Stomach (tissue), 9 donors: ENCODE measurements around the gene FRAT2. TPM values are rescaled to one million over a fixed set of nuclear protein-coding genes. Genes with fewer than 3 reads are reported as not detected.

ENCODE experiments used
- DNase-seq, 2 donors: peaks; one replicate each; pipeline versions ENCODE4 v3.0.0 to v3.0.0-alpha.2; 2013 to 2019
- H3K27ac ChIP-seq, 5 donors: fragments of 200-600 bp in 4 of 5; sonication (generic) in 4 of 5; one replicate each; pipeline ENCODE4 v1.5.1; 2013 to 2019; ENCODE audit warnings: mild to moderate bottlenecking in 1 of 5, moderate library complexity in 1 of 5
- H3K27me3 ChIP-seq, 3 donors: fragments of 200-600 bp; sonication (generic); one replicate each; pipeline ENCODE4 v1.5.1; 2017 to 2019; ENCODE audit warnings: mixed run types in 1 of 3
- H3K36me3 ChIP-seq, 4 donors: fragments of 200-600 bp; sonication (generic); 1 replicate in 3 of 4; 2 replicates in 1 of 4; pipeline ENCODE4 v1.5.1; 2016 to 2019
- H3K4me1 ChIP-seq, 4 donors: fragments of 200-600 bp; sonication (generic); one replicate each; pipeline ENCODE4 v1.5.1; 2016 to 2019
- H3K4me3 ChIP-seq, 4 donors: fragments of 200-600 bp; sonication (generic) in 3 of 4; one replicate each; pipeline ENCODE4 v1.5.1; 2016 to 2019; ENCODE audit warnings: mild to moderate bottlenecking in 1 of 4
- H3K9me3 ChIP-seq, 4 donors: fragments of 200-600 bp; sonication (generic); one replicate each; pipeline ENCODE4 v1.5.1; 2016 to 2019
- EP300 ChIP-seq: sonication (generic); formaldehyde crosslinking; IDR thresholded peaks from one replicate; pipeline ENCODE4 v1.6.1; 2017; ENCODE audit warnings: antibody characterized with exemption
- POLR2A ChIP-seq, 4 donors: fragments of 450-650 bp; IDR thresholded peaks; one replicate each; pipeline ENCODE4 v1.6.1; 2016; ENCODE audit warnings: antibody characterized with exemption in 4 of 4, control low read depth in 2 of 4, mild to moderate bottlenecking in 1 of 4, moderate library complexity in 1 of 4
- POLR2AphosphoS5 ChIP-seq, 3 donors: sonication (generic); formaldehyde crosslinking; IDR thresholded peaks; one replicate each; pipeline ENCODE4 v1.6.1; 2016; ENCODE audit warnings: antibody characterized with exemption in 3 of 3
- WGBS, 5 donors: extraction: QIAGEN DNeasy Blood & Tissue Kit in 3 of 5; methylation state at CpG; one replicate each; pipeline versions ENCODE4 v1.1.5 to v1.1.7; 2013 to 2018; 5-methylcytosine and 5-hydroxymethylcytosine counted together
- intact Hi-C: fragments of 100-400 bp; cut with DNase I; formaldehyde crosslinking; loops from one replicate; pipeline ENCODE4 v1.15.1; 2023; ENCODE audit warnings: low total_unique reads
- polyA plus RNA-seq, 3 donors: library from polyadenylated mRNA; stranded (reverse); fragments of 200-250 nt; gene quantifications; one replicate each; pipeline ENCODE4 v1.2.3, GENCODE V29; 2013
- total RNA-seq, 5 donors: library from RNA; depleted of rRNA; stranded (reverse); fragments of >200 nt; gene quantifications; one replicate each; pipeline versions ENCODE4 v1.1.0 to v1.2.3, GENCODE V29; 2014 to 2016
- TF ChIP-seq, protein P1 (sequence below), 7 experiments: fragments of 450-650 bp in 4 of 7; fragments of 200-600 bp in 3 of 7; sonication (generic) in 3 of 7; IDR thresholded peaks; one replicate each; pipeline ENCODE4 v1.5.1; 2016 to 2019; ENCODE audit warnings: antibody characterized with exemption in 7 of 7, control low read depth in 2 of 7, mild to moderate bottlenecking in 1 of 7
- donor health status: healthy with polysubstance abuse.
- donor health status: Bipolar disorder and iron deficiency.
- donor health status: healthy.

The FRAT2 gene
- total and polyA plus RNA-seq, 8 donors = 6.4 to 213 (median 15.2) TPM

- 92 to 99% (median 94%) methylated on average over 4 of the region's 4 CpGs for WGBS, 5 donors
- no peak for DNase-seq
- no peaks in the 10 kb centered on the region for H3K36me3 ChIP-seq
- H3K27me3 ChIP-seq = no peaks in the 10 kb centered on the region
- H3K9me3 ChIP-seq = no peaks in the 10 kb centered on the region
- H3K4me3 ChIP-seq = no peak overlapping the region
- H3K4me1 ChIP-seq = no peaks in the 10 kb centered on the region
- intact Hi-C loops = no loop called here
- H3K27ac ChIP-seq = no peak overlapping the region
- TF ChIP-seq EP300 = no peak
- no peak for TF ChIP-seq POLR2A (IDR thresholded peaks at IDR 0.05)
- TF ChIP-seq, protein P1, sequence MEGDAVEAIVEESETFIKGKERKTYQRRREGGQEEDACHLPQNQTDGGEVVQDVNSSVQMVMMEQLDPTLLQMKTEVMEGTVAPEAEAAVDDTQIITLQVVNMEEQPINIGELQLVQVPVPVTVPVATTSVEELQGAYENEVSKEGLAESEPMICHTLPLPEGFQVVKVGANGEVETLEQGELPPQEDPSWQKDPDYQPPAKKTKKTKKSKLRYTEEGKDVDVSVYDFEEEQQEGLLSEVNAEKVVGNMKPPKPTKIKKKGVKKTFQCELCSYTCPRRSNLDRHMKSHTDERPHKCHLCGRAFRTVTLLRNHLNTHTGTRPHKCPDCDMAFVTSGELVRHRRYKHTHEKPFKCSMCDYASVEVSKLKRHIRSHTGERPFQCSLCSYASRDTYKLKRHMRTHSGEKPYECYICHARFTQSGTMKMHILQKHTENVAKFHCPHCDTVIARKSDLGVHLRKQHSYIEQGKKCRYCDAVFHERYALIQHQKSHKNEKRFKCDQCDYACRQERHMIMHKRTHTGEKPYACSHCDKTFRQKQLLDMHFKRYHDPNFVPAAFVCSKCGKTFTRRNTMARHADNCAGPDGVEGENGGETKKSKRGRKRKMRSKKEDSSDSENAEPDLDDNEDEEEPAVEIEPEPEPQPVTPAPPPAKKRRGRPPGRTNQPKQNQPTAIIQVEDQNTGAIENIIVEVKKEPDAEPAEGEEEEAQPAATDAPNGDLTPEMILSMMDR (IDR thresholded peaks at IDR 0.05) = no peak
- no peak for TF ChIP-seq POLR2AphosphoS5 (IDR thresholded peaks at IDR 0.05)
Measured at GRCh38 chr10:97311111-97311626, 23.4 kb downstream of the FRAT2 start.

DNA sequence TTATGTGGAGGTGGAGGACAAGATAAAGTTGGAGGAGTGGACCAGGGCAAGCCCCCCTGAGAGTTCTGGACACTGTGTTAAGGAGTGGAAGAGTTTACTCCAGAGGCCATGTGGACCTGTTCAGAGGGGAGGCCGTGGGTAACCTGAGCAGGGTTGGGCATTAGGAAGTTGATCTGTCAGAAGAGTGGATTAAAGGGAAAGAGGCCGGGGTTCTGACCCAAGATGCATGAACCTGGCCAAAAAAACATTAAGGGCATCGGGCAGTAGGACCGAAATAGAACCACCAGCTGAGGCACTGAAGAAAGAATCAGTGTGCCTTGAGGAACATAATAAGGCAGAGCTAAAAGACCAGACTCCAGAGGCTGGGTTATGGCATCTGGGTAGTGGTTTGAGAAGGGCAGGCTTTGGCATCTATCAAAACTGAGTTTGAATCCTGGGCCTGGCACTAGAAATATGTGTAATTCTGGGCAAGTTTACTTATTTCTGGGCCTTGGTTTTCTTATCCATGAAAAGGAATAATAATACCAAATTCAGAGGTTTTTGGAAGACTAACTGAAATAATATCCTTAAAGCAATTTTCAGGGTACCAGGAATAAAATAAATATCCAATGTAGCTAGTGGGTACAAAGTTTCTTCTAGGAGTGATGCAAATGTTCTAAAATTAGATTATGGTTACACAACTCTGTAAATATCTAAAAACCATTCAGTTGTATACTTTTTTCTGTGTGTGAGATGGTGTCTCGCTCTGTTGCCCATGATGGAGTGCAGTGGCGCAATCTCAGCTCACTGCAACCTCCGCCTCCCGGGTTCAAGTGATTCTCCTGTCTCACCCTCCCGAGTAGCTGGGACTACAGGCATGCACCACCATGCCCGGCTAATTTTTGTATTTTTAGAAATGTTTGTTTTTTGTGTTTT, 26.4 kb downstream of the FRAT2 start:
- 73 to 79% (median 76%) methylated on average over 10 of the region's 10 CpGs for WGBS, 5 donors
- H3K4me1 ChIP-seq = no peaks in the 10 kb centered on the region
- DNase-seq = no peak
- intact Hi-C loops = no loop called here
- no peaks in the 10 kb centered on the region for H3K9me3 ChIP-seq
- H3K27me3 ChIP-seq = no peaks in the 10 kb centered on the region
- H3K36me3 ChIP-seq = no peaks in the 10 kb centered on the region
- H3K27ac ChIP-seq = no peak overlapping the region
- H3K4me3 ChIP-seq = no peak overlapping the region
- TF ChIP-seq POLR2AphosphoS5 (IDR thresholded peaks at IDR 0.05) (no peak), POLR2A (IDR thresholded peaks at IDR 0.05) (no peak), EP300 (no peak)
- TF ChIP-seq, protein P1 (IDR thresholded peaks at IDR 0.05) = no peak

DNA sequence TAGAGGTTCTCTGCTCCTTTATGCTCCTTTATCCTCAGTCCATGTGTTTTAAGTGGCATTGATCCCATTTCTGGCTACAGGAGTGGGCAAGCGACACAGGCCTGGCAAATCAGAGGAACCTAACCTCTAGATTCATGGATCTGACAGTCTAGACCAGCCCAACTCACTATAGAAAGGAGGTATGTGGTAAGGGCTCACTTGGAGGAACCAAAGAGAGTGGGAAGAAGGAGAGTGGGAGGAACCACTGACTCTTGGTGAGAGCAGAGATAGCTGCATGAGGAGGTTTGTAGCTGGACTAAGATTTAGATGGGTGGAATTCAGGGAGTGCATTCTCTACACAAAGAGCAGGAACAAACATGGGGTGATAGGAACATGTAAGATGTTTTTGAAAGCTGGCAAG, 27.1 kb downstream of the FRAT2 start:
- no peak for DNase-seq
- H3K4me1 ChIP-seq = no peaks in the 10 kb centered on the region
- no peak overlapping the region for H3K27ac ChIP-seq
- no peak overlapping the region for H3K4me3 ChIP-seq
- H3K9me3 ChIP-seq = no peaks in the 10 kb centered on the region
- TF ChIP-seq POLR2AphosphoS5 (IDR thresholded peaks at IDR 0.05) (no peak), EP300 (no peak), POLR2A (IDR thresholded peaks at IDR 0.05) (no peak)
- TF ChIP-seq, protein P1 (IDR thresholded peaks at IDR 0.05) = no peak
- H3K36me3 ChIP-seq = no peaks in the 10 kb centered on the region
- intact Hi-C loops = no loop called here
- WGBS, 5 donors = 40 to 94% (median 46%) methylated on average over 1 of the region's 1 CpG
- no peaks in the 10 kb centered on the region for H3K27me3 ChIP-seq

DNA sequence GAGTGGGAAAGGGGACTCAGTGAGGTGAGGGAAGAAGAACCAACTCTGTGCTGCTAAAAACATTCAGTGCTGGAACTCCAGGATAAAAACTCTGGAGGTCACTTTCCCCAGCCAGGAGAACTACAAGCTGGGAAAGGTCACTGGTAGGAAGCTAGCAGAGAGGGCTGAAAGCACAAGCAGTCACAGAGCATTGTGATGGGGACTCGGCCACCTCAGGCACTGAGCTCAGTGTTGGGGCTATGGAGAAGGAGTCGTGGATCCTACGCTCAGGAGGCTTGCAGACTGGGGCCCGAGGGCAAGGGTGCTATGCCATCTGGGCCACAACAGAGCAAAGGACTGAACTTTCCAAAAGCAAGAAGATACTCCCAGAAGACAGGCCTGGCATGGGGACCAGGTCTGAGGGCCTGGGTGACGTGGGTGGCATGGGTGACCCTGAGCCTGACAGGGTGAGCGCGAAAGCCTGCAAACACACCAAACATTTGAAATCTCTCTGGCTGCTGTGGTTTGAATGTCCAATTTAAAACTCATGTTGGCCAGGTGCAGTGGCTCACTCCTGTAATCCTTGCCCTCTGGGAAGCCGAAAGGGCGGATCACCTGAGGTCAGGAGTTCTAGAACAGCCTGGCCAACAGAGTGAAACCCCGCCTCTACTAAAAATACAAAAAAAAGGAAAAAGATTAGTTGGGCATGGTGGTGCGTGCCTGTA, 32.3 kb downstream of the FRAT2 start:
- H3K9me3 ChIP-seq = no peaks in the 10 kb centered on the region
- no peaks in the 10 kb centered on the region for H3K27me3 ChIP-seq
- WGBS, 5 donors = 90 to 94% (median 91%) methylated on average over 11 of the region's 11 CpGs
- H3K36me3 ChIP-seq = no peaks in the 10 kb centered on the region
- H3K4me3 ChIP-seq = no peak overlapping the region
- no peak for TF ChIP-seq EP300
- no peak for TF ChIP-seq POLR2AphosphoS5 (IDR thresholded peaks at IDR 0.05)
- no peak for TF ChIP-seq POLR2A (IDR thresholded peaks at IDR 0.05)
- TF ChIP-seq, protein P1 (IDR thresholded peaks at IDR 0.05) = no peak
- no peak overlapping the region for H3K27ac ChIP-seq
- H3K4me1 ChIP-seq = peaks cover 0 to 11% (median 3%) of the 10 kb centered on the region in 4 donors
- intact Hi-C loops = no loop called here
- no peak for DNase-seq
